Measurements from ENCODE around the gene OTUB1. TPM values are rescaled to one million over a fixed set of nuclear protein-coding genes. Genes with fewer than 3 reads are reported as not detected.

The OTUB1 gene
- total RNA-seq, 3 donors from 2014 or later, result 98.0 to 103 (median 101) TPM

DNA sequence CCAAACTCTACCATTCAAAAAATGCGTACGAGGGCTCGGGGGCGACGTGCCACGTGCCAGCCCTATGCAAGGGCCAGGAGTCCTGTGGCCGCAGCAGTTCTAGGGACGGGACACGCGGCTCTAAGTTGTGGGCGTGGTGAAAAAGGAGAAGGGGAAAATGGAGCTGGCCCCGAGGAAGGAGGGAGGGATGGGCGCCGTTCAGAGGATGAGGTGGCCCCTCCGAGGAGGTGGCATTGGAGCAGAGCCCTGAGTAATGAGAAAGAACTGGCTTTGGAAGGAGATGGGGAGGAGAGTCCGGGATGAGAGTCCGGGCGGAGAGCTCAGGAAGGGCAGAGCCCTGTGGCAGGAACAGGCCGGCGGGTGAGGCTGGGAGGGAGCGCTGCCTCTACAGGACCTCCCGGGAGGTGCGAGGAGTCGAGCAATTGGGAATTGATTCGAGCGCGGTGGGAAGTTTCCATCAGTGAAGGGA, 21.0 kb downstream of the OTUB1 start:
- H3K9me3 Mint-ChIP-seq, result no peaks in the 10 kb centered on the region
- peaks cover 11% of the 10 kb centered on the region for H3K4me1 Mint-ChIP-seq (ENCODE audit: low read depth)
- peaks cover 28% of the 10 kb centered on the region for H3K27me3 Mint-ChIP-seq (ENCODE audit: low read depth)
- DNase-seq, result no peak
- peak in 1 of 2 donors; percentile 13 for ATAC-seq
- peak overlapping the region; percentile 67 for H3K4me3 Mint-ChIP-seq
- H3K36me3 Mint-ChIP-seq (ENCODE audit: insufficient read depth), result no peaks in the 10 kb centered on the region

DNA sequence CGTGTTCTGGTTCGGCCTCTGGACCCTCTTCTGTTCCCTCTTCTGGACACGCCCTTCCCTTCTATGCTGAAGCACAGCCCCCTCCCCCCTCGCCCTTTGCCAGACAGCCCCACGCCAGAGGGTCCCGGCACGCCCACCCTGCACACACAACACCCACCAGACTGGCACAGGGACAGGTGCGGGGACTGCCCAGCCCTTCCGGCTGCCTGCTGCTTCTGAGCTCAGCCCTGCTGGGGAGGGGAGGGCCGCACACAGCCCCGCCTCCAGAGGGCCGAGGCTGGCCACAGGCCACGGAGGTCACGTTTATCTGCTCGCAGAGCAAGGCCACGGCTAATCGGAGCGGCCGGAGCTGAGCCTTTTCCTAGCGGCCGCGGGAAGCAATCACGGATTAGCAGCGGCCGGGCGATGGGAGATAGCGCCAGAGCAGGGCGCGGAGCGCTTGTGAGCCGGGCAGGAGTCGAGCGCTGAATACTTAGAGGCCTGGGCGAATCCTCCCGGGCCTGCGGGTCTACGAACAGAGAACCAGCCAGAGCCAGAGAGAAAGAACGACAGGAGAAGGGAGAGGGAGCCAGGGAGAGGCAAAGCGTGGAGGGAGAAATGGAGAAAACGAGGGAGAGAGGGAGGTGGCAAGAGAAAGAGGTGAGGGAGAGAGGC, 21.5 kb downstream of the OTUB1 start:
- H3K36me3 Mint-ChIP-seq (ENCODE audit: insufficient read depth), result no peaks in the 10 kb centered on the region
- H3K9me3 Mint-ChIP-seq, result no peaks in the 10 kb centered on the region
- DNase-seq (no peak), ATAC-seq (peak; percentile 39 to 41)
- H3K4me1 Mint-ChIP-seq (ENCODE audit: low read depth), result peaks cover 11% of the 10 kb centered on the region
- H3K4me3 Mint-ChIP-seq, result peak overlapping the region; percentile 67
- peaks cover 28% of the 10 kb centered on the region for H3K27me3 Mint-ChIP-seq (ENCODE audit: low read depth)

GRCh38 chr11:64008283-64008913, 22.2 kb downstream of the OTUB1 start:
- no peak for DNase-seq
- Mint-ChIP-seq H3K4me3 (peak overlapping the region; percentile 67), H3K4me1 (ENCODE audit: low read depth) (peaks cover 11% of the 10 kb centered on the region), H3K36me3 (ENCODE audit: insufficient read depth) (no peaks in the 10 kb centered on the region), H3K27me3 (ENCODE audit: low read depth) (peaks cover 28% of the 10 kb centered on the region), H3K9me3 (no peaks in the 10 kb centered on the region)
- no peak for ATAC-seq

GRCh38 chr11:64008914-64009633, 22.8 kb downstream of the OTUB1 start:
- Mint-ChIP-seq H3K9me3 (no peaks in the 10 kb centered on the region), H3K27me3 (ENCODE audit: low read depth) (peaks cover 28% of the 10 kb centered on the region), H3K4me1 (ENCODE audit: low read depth) (peaks cover 11% of the 10 kb centered on the region), H3K36me3 (ENCODE audit: insufficient read depth) (no peaks in the 10 kb centered on the region), H3K4me3 (no peak overlapping the region)
- DNase-seq (no peak), ATAC-seq (no peak)

DNA sequence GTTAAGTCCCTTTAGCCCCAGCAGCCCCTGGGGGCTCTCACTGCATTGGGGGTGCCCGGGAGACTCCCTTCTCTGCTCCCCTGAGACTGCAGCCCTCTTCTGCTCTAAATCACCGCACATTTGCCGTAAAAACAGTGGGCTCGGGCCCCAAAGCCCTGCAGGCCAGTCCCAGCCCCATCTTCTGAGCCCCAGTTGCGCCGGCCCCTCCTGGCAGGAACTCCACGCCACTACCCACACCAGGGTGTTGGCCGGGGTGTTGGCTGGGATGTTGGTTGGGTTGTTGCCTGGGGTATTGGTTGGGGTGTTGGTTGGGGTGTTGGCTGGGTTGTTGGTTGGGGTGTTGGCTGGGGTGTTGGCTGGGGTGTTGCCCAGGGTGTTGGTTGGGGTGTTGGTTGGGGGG, 23.5 kb downstream of the OTUB1 start:
- Mint-ChIP-seq H3K4me3 (no peak overlapping the region), H3K4me1 (ENCODE audit: low read depth) (peaks cover 11% of the 10 kb centered on the region), H3K9me3 (no peaks in the 10 kb centered on the region), H3K27me3 (ENCODE audit: low read depth) (peaks cover 27% of the 10 kb centered on the region), H3K36me3 (ENCODE audit: insufficient read depth) (no peaks in the 10 kb centered on the region)
- no peak for DNase-seq
- no peak for ATAC-seq

GRCh38 chr11:64010783-64011182, 24.5 kb downstream of the OTUB1 start:
- Mint-ChIP-seq H3K4me1 (ENCODE audit: low read depth) (peaks cover 11% of the 10 kb centered on the region), H3K27me3 (ENCODE audit: low read depth) (peaks cover 27% of the 10 kb centered on the region), H3K36me3 (ENCODE audit: insufficient read depth) (no peaks in the 10 kb centered on the region), H3K9me3 (no peaks in the 10 kb centered on the region), H3K4me3 (no peak overlapping the region)
- no peak for DNase-seq
- ATAC-seq, result no peak

GRCh38 chr11:64011371-64011770, 25.1 kb downstream of the OTUB1 start:
- H3K27me3 Mint-ChIP-seq (ENCODE audit: low read depth), result peaks cover 23% of the 10 kb centered on the region
- H3K4me3 Mint-ChIP-seq, result no peak overlapping the region
- H3K9me3 Mint-ChIP-seq, result no peaks in the 10 kb centered on the region
- H3K36me3 Mint-ChIP-seq (ENCODE audit: insufficient read depth), result no peaks in the 10 kb centered on the region
- DNase-seq (no peak), ATAC-seq (no peak)
- H3K4me1 Mint-ChIP-seq (ENCODE audit: low read depth), result peaks cover 11% of the 10 kb centered on the region

- DNase-seq (no peak), ATAC-seq (no peak)
- Mint-ChIP-seq H3K9me3 (no peaks in the 10 kb centered on the region), H3K27me3 (ENCODE audit: low read depth) (peaks cover 6% of the 10 kb centered on the region), H3K36me3 (ENCODE audit: insufficient read depth) (no peaks in the 10 kb centered on the region), H3K4me1 (ENCODE audit: low read depth) (no peaks in the 10 kb centered on the region), H3K4me3 (no peak overlapping the region)
Measured at GRCh38 chr11:64013141-64013896, 27.1 kb downstream of the OTUB1 start.

DNA sequence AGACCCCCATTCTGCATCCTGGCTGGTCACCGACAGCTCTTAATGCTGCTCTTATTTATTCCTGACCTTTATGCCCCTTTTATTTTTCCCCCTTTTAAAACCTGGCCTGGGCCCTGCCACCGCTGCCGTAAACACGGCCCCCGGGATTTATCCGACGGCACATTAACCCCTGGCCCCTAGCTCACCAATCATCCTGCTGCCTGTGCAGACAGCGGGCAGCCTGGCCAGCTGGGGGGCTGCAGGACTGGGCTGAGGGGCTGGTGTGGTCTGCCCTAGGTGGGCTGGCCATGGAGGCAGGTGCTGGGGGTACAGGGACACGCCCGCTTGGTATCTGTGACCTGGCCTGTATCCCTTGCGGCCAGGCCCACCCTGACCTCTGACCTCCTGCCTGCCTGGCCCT, 28.1 kb downstream of the OTUB1 start:
- H3K36me3 Mint-ChIP-seq (ENCODE audit: insufficient read depth), result no peaks in the 10 kb centered on the region
- H3K9me3 Mint-ChIP-seq, result no peaks in the 10 kb centered on the region
- H3K4me1 Mint-ChIP-seq (ENCODE audit: low read depth), result no peaks in the 10 kb centered on the region
- H3K27me3 Mint-ChIP-seq (ENCODE audit: low read depth), result no peaks in the 10 kb centered on the region
- no peak overlapping the region for H3K4me3 Mint-ChIP-seq
- ATAC-seq (no peak), DNase-seq (no peak)

- Mint-ChIP-seq H3K4me1 (ENCODE audit: low read depth) (no peaks in the 10 kb centered on the region), H3K27me3 (ENCODE audit: low read depth) (no peaks in the 10 kb centered on the region)
Measured at GRCh38 chr11:64015510-64015909, 29.3 kb downstream of the OTUB1 start.

GRCh38 chr11:64015935-64016845, 30.0 kb downstream of the OTUB1 start:
- Mint-ChIP-seq H3K4me1 (ENCODE audit: low read depth) (no peaks in the 10 kb centered on the region), H3K9me3 (no peaks in the 10 kb centered on the region), H3K36me3 (ENCODE audit: insufficient read depth) (no peaks in the 10 kb centered on the region), H3K4me3 (no peak overlapping the region), H3K27me3 (ENCODE audit: low read depth) (no peaks in the 10 kb centered on the region)
- DNase-seq, result no peak
- ATAC-seq, result no peak

More at GRCh38 chr11:64015510-64015909, 29.3 kb downstream of the OTUB1 start:
- DNase-seq (no peak), ATAC-seq (no peak)
- Mint-ChIP-seq H3K9me3 (no peaks in the 10 kb centered on the region), H3K4me3 (no peak overlapping the region), H3K36me3 (ENCODE audit: insufficient read depth) (no peaks in the 10 kb centered on the region)

DNA sequence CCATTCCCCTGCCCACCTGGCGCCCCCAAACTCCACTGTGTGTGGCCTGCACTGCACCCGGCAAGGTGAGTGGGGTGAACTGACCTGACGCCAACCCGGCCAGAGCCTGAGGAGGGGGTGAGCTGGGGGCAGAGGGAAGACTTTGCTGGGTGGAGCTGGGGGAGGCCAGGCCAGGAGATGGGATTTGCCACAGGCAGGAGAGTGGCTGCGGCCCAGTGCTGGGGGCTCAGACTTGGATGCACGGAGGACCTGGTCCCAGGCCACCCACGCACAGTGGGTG, 31.6 kb downstream of the OTUB1 start:
- Mint-ChIP-seq H3K4me3 (no peak overlapping the region), H3K36me3 (ENCODE audit: insufficient read depth) (no peaks in the 10 kb centered on the region), H3K9me3 (no peaks in the 10 kb centered on the region), H3K27me3 (ENCODE audit: low read depth) (no peaks in the 10 kb centered on the region), H3K4me1 (ENCODE audit: low read depth) (no peaks in the 10 kb centered on the region)
- ATAC-seq, result no peak
- no peak for DNase-seq

- no peaks in the 10 kb centered on the region for H3K27me3 Mint-ChIP-seq (ENCODE audit: low read depth)
- no peaks in the 10 kb centered on the region for H3K9me3 Mint-ChIP-seq
- no peaks in the 10 kb centered on the region for H3K36me3 Mint-ChIP-seq (ENCODE audit: insufficient read depth)
- H3K4me1 Mint-ChIP-seq (ENCODE audit: low read depth), result no peaks in the 10 kb centered on the region
- no peak for ATAC-seq
- no peak overlapping the region for H3K4me3 Mint-ChIP-seq
- DNase-seq, result no peak
Measured at GRCh38 chr11:64018310-64018709, 32.1 kb downstream of the OTUB1 start.

Measured in activated T-cell treated with anti-CD3 and anti-CD28 coated beads, Interleukin-2, amount 50 U/mL, for 4 hours (primary cell).